HUDEP-2 (cell line): ENCODE results near the gene SLC4A1AP.
"Not testable (repeated sequence)": the region's sequence is repeated elsewhere in the genome, so short reads cannot be mapped to it uniquely, and the experiment has no call there.

Experiments
- DNase-seq, 76 experiments: peaks; one replicate each; lab custom pipeline; 2025; ENCODE audit not compliant: unreplicated experiment in 76 of 76; lab: John Stamatoyannopoulos, UW

The SLC4A1AP gene, protein sequence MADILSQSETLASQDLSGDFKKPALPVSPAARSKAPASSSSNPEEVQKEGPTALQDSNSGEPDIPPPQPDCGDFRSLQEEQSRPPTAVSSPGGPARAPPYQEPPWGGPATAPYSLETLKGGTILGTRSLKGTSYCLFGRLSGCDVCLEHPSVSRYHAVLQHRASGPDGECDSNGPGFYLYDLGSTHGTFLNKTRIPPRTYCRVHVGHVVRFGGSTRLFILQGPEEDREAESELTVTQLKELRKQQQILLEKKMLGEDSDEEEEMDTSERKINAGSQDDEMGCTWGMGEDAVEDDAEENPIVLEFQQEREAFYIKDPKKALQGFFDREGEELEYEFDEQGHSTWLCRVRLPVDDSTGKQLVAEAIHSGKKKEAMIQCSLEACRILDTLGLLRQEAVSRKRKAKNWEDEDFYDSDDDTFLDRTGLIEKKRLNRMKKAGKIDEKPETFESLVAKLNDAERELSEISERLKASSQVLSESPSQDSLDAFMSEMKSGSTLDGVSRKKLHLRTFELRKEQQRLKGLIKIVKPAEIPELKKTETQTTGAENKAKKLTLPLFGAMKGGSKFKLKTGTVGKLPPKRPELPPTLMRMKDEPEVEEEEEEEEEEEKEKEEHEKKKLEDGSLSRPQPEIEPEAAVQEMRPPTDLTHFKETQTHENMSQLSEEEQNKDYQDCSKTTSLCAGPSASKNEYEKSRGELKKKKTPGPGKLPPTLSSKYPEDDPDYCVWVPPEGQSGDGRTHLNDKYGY

DNA sequence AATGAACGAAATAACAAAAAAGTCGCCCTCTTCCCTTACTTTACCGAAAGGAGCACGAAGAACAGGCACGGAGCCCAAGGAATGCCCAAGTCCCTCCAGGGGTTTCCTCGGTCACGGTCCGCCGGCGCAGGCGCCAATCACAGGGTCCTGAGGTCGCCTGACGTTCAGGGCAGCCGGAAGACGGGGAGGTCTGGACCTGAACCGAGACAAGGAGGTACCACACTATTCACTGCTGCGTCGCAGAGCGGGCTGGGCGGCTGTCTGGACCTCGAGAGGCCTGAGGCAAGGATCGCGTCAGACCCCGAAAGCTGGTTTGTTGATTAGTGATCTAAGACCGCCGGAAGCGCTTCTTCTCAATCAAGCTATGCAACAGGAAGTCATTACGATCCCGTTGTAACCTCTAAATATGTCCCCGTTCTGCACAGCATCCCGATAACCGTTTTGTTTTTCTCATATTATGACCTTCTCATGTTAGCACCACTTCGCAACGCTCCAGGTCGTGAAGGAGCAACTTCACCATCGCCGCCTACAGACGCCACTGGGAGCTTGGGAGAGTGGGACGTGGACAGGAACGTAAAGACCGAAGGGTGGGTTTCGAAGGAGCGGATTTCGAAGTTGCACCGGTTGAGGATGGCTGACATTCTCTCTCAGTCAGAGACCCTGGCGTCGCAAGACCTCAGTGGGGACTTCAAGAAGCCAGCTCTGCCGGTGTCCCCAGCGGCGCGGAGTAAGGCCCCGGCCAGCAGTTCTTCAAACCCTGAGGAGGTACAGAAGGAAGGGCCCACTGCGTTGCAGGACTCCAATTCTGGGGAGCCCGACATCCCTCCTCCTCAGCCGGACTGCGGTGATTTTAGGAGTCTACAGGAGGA, at the start of gene SLC4A1AP, which contains the start of gene SUPT7L:
TSS of gene SLC4A1AP (plus strand) at position 605 of the 869 bp plus-strand sequence. CDS start at position 631, 26 bp downstream.
TSS of gene SUPT7L (minus strand) at position 330 of the 869 bp plus-strand sequence. CDS start 1,422 bp downstream, outside the sequence.
- DNase-seq, result peak in 75 of 76 experiments; percentile 8 to 91 (median 64)

GRCh38 chr2:27613985-27614384, 49.7 kb upstream of the SLC4A1AP start:
- no peak for DNase-seq

DNA sequence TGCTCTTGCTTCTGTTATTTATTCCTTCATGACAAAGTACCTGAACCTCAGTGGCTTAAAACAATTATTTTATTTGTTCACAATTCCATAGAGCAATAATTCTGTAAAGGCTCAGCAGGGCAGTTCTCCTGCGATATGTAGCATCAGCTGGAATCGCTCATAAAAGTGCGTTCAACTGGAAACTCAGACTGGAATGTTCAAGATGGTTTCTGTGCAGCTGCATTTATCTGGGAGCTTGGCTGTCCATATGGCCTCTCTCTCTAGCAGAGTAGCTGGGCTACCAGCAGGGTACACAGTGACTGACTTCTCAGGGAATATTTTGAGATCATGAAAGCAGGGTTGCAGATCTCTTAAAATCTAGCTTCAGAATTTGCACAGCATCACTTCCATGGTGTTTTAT, 48.4 kb upstream of the SLC4A1AP start:
- no peak for DNase-seq

DNA sequence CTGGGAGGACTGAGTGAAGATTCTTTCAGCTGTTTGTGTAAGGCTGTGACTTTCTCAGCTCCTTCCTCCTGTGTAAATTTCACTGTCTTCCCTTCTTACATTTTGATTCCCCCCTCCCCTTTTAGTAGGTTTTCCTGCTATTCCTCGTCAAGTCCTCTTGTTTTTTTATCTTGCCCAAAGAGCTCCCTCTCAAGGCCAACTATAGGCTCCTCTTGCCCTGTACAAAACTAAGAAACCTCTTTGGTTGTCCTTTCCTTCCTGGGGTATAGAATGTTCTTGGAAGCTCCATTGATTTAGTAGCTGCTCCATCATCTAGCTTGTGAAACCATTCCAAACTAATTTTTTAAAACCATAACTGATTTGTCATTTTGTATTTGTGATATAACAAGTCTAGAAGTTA, 42.2 kb upstream of the SLC4A1AP start:
- no peak for DNase-seq

- DNase-seq, result no peak
Measured at GRCh38 chr2:27622921-27623384, 40.7 kb upstream of the SLC4A1AP start.

- no peak for DNase-seq
Measured at GRCh38 chr2:27624943-27625342, 38.7 kb upstream of the SLC4A1AP start.

DNA sequence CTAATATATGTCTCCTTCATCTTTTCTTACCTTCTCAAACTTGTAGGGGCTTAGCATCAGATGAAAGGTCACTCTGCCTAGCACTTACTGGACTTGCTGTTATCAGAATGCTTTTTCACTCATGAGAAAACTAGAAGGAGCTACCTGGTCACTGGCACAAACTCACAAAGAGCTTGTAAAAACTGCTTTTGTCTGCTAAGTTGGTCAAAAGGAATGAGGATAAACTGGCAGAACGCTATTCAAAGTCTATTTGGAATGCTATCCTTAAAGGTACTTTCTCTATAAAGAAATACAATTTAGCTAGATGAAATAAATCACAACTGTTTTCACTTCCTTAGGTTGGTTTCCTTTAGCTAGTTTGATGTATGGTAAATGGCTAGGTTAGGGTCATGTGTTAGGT, 37.4 kb upstream of the SLC4A1AP start:
- DNase-seq, result not testable (repeated sequence)

GRCh38 chr2:27626921-27627320, 36.8 kb upstream of the SLC4A1AP start:
- DNase-seq, result not testable (repeated sequence)

- DNase-seq, result peak in 3 of 76 experiments; percentile 5 to 40 (median 14)
Measured at GRCh38 chr2:27627963-27628766, 35.5 kb upstream of the SLC4A1AP start.

- peak in 74 of 76 experiments; percentile 15 to 94 (median 81) for DNase-seq
Measured at GRCh38 chr2:27628767-27629709, 34.7 kb upstream of the SLC4A1AP start, which contains the start of the genes CCDC121 and GPN1. Gene CCDC121 (minus strand): TSS chr2:27629012. CDS start chr2:27627799, 1,213 bp downstream. Gene GPN1 (plus strand): TSS chr2:27629050. CDS start chr2:27629059, 9 bp downstream.

DNA sequence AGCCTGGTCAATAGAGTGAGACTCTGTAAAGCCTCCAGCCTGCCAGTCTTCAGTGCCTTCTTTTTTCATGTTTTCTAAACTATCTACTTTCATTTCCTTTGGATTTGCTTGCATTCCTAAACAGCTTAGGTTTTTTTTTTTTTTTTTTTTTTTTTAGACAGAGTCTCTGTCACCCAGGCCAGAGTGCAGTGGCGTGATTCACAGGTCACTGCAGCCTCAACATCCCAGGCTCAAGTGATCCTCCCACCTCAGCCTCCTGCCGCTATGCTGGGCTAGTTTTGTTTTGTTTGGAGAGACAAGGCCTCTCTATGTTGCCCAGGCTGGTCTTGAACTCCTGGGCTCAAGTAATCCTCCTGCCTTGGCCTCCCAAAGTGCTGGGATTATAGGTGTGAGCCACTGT, 33.4 kb upstream of the SLC4A1AP start:
- not testable (repeated sequence) for DNase-seq

DNA sequence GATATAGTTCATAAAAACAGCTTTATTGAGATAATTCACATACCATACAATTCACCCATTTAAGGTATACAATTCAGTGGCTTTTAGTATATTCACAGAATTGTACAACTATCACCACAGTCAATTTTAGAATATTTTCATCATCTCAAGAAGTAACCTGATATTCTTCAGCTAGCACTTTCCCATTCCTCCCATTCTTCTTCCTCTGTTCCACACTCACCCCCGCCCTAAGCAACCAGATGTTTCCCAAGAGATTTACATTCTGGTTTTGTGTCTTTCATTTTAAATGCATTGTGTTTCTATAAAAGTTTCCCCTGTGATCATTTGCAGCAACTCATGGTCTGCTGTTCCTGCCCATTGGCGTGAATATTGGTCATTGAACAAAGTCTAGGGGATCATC, 29.4 kb upstream of the SLC4A1AP start:
- no peak for DNase-seq

GRCh38 chr2:27636766-27637165, 26.9 kb upstream of the SLC4A1AP start:
- no peak for DNase-seq

GRCh38 chr2:27638037-27638637, 25.6 kb upstream of the SLC4A1AP start:
- DNase-seq, result no peak

- DNase-seq, result no peak
Measured at GRCh38 chr2:27638709-27639108, 25.0 kb upstream of the SLC4A1AP start.

DNA sequence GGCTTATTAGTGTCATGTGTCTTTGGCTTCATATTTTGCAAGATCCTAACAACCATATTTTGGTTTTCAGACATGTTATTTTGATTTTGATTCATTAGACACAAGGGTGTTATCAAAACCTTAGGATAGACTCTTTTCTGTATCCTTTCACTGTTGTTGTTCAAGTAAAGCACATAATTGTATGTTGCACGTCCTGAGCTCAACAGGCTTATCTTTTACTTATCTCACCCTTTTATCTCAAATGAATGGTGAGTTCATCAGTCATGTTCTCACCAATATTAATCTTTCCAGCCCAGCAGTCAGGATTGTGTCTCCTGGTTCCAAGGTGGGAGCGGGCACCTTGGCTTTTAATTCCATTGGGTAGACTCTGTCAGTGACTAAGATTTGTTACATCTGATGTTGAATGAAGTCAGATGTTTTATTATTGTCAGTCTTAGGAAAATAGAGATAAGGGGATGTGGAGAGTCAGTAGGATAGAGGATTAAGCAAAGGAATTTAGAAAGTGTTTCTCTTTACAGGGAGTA, 22.9 kb upstream of the SLC4A1AP start:
- no peak for DNase-seq

GRCh38 chr2:27645197-27645596, 18.5 kb upstream of the SLC4A1AP start:
- no peak for DNase-seq

DNA sequence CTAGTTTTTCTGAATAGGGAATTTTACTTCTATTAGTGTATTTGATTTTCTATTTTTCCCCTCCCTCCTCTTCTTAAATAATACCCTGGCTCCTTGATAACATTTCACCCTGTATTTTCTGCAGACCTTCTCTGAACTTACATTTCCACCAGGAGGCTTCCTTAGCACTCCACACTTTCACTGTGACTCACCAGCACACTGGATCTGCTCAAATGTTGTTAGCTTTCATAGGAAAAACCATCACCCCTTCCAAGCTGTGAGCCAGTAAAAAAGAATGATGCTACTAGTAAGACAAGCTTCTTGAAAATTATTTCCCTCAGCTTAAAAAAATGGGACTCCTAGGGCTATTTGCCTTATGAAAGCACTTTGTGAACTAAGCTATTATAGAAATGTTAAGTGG, 16.4 kb upstream of the SLC4A1AP start:
- DNase-seq, result no peak
